GM18511 (cell line): ENCODE data around the gene ZDHHC5.
"Not testable (repeated sequence)": the region's sequence is repeated elsewhere in the genome, so short reads cannot be mapped to it uniquely, and the experiment has no call there.

Source experiments
- ATAC-seq: cut with Tn5 transposase; IDR thresholded peaks from one replicate; pipeline ENCODE4 v1.9.1; 2021; ENCODE audit warnings: mild to moderate bottlenecking, moderate library complexity; ENCODE audit not compliant: unreplicated experiment

The ZDHHC5 gene

DNA sequence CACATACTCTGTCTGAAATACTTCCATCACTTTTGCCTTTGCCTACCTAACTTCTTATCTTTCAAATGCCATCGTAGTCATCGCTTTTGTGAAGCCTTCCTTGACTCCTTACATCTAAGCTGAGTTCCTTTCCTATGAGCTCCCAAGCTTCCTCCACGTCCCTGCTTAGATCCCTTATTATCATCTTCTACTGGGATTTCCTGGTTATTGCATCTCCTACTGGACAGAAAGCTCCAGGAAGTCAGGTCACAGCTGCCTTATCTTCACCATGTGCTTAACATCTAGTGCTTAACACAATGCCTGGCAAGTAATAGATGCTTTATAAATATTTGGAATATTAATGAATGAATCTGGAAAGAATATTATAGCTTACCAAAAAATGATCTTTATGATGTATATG lies 24.1 kb upstream of the ZDHHC5 start:
- ATAC-seq, result no peak

DNA sequence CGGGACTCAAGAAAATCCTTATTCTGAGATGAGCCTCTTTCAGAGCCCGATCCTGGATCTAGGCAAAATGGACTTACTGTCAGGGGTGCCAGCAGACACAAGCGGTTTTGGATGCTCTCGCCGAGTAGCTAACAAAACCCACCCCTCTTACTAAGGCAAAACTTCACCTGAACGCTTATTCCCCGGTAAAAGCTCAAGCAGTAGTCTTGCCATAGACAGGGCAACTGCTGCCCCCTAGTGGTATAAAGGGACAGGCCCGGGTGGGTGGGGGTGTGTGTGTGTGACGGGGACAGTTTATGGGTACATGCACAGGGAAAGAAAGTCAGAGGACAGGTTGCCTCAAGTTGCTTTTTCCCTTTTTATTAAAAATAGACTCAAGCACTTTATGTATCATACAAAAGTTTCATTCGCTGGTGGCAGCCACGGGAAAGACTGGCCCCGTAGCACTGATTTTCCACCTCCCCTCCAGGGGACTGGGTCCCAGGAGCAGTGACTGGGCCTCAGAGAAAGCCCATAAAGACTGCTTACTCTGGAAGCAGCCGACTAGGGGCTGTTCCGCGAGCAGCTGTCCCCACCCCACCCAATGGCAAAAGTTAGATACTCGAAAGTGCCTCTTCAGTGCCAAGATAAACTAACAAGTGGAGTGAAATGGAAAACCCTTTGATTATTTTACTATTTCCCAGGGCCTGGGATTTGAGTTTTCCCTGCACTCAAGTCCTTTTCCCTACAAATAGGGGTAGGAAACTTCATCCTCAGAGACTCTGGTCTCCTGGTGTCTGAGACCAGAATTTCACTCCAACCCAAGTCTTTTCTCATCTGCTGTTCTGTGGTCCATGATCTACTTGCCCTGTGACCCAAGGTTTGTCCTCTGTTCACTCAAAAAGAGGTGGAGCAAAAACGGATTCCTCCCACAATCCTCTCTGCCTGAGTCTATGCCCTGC lies 22.9 kb upstream of the ZDHHC5 start:
- peak; percentile 50 for ATAC-seq

DNA sequence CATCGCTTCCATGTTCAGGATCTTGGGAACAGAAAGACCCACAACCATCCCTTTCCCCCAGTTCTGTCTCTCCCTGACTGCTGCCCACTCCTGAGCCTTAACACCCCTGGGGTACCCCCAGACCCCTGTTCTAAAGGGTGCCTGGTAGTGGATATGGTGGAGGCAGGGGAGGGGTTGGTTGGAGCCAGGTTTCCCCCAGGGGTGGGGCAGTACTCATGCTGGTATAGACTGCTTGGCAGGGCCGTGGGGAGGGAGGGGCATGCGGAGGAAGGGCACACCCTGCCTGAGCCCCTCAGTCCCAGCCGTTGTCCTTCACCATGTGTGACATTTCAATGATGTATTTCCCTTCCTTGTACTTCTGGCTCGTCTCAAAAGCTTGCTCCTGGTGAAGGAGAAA lies 22.2 kb upstream of the ZDHHC5 start:
- ATAC-seq, result no peak

DNA sequence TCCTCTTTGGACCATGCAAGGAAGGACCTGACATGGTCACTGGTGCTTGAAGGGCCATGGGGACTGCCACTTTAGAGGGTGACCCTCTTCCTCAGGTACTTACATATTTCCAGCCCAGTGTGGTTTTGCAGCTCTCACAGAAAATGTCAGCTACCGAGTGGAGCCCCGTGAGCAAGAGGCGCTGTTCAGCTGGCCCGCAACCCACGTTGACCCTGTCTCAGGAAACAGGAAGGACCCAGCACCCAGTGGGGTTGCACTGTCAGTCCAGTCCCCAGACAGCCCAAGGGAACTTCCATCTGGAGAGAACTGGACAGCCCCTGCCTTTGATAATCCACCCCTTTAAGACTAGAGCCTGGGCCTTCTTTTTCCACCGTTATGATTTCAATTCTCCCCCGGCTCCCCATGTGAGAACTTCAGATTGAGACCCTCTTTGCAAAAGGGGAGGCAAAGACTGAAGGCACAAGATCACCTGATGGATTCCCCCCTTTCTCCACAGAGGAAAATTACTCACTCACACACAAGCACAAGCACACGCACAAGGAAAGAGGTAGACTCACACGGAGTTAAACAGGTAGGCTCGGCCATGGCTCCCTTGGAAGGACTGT lies 21.6 kb upstream of the ZDHHC5 start:
- no peak for ATAC-seq

DNA sequence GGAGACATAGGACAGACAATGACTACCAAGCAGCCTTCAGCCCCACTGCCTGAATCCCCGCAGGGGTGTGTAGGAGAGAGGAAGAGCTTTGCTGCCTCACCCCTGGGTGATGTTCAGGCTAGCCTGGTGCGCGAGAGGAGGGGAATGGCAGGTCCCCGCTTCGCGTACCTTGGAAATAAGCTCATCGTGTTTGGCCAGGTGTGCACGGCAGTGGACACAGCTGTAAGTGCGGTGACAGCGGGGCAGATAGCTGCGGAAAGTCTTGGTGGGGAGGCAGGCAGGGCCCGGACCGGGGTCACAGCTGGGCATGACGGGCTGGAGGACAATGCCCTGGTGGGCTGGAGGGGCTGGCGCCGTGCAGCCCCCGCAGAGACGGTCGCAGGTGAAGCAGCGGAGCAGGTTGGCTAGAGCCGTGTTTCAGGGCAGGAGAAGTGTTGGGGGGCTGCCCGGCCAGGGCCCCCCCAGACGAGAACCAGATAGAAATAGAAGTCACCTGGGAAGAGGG lies 21.1 kb upstream of the ZDHHC5 start:
- ATAC-seq, result no peak

DNA sequence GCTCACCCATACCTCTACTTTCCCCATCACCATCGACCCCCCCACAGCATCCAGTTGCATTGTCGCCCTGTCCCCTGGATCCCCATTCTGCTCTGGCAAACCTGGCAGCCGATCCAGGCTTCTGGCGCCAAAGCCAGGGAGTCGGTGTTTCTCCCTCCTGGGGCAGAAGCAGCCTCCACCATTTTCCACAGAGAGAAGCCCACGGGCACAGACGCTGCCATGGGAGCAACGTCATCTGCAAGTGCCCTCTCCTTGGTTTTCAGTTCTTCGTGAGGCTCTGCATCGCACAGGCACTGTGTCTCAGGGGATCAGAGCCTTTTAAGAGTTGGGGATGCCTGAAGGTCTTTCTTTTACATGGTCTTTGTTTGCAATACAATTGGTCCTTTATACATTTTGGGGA lies 20.5 kb upstream of the ZDHHC5 start:
- ATAC-seq, result no peak

DNA sequence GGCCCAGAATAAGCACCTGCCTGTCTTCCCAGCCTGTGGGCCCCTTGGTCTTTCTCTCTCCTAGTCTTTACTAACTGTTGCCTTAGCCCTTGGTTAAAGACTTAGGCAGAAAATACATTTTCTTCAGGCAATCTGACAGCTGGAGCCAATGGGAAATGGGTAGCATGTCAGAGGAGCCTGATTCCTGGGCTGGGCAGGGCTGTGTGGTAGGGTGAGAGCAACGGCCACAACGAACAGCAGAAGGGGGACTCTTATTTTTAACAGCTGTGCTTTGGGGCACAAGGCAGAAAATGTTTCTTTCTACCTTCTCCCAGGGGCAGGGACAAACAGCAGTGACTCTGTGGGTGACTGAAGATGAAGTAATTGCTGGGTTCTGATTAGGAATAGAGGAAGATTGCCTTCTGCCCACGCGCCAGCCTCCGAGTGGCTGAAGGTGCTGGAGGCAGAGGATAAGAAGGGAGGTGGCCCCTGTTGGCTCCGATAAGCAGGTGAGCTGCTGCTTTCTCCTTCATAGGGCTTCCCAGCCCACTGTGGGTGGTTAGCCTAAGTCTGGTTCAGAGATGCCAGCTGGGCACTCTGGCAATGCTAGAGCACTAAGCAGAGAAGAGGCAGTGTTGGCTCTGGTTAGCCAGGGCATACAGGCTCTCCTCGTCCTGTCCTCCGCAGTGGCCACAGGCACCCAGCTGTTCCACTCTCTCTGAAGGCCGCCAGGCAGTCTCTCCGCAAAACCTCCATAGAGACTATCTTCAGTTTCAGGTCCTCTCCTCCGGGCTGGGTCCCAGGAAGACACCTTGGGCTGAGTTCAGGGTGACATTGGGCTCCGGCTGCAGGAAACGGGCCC lies 19.7 kb upstream of the ZDHHC5 start:
- peak; percentile 36 for ATAC-seq

DNA sequence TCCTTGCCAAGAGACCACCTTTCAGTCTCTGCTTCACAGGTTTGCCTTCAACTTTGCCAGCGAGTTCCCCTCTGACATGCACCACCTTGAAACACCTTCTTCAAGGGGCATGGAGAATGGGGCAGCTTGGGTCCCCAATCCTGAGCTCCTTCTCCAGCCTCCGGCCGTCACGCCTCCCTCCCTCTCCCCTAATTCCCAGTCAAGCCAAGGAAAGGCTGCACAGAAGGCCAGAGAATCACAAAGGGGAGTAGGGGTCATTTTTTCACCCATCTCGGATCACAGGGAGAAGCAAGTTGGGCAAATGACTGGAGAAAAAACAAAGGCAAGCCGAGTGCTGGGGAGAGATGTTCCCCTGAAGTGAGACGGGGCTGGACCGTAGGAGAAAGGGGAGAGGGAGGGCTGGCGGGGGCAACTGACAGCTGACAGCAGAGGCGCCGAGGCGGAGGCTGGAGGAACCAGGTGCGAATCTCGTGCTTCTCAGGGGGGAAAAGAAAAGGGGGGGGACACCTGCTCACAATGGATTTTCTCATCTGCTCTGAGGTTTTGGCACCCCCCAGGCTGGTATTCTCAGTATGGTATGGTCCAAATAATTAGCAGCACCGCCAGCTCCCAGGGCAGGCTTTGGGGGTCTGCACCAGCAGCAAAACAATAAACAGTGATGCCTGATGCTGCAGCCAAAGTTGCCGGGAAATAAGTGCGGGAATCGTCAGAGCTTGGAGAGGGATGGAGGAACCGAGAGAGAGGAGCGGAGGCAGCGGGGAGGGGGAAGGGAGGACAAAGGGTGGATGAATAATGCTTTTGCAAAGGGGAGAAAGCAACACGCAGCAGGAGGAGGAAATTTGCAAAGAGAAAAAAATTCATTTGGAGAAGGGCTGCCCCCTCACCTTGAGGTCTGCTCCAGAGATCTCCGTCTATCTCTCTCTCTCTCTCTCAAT lies 18.8 kb upstream of the ZDHHC5 start:
- ATAC-seq, result peak; percentile 7

DNA sequence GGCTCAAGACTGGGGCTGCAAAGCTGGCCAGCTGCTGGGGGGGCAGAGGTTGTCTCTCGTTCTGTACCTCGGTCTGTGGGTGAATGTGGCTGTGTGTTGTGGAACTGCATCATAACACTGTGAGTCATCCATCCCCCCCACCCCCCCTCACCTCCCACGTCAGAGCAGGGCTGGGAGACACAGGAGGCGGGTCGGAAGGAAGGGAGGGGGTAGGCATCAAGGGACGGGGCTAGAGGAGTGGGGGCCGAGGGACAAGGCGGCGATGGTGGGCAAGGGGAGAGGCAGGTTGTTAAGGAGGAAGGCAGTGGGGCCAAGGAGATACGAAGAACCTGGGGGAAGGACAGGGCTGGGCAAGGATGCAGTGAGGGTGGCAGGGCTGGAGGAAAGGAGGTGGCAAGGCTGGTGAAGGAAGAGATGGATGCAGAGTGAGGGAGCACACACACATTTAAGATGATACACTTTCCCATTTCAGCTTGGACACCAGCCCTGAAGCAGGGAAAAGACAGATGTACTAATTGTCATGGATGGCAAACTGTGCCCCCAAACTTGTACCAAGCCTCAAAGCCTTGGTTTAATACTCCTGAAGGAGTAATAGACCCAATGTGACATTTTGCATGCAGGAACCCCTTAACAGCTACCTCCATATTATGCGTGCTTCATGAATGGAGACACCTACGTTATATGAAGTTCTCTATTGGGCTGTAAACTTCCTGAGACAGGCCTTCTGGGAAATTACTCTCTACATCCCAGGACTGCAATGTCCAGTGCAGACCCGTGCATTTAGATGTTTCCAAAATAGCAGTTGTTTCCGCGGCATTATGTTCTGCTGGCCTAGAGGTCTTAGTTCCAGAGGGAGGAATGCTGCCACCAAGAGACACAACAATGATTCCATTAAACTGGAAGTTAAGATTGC lies 17.8 kb upstream of the ZDHHC5 start, which contains the start of gene YPEL4:
Gene YPEL4, minus strand, starts transcription at position 87 of the 913 bp plus-strand sequence. CDS start 2,805 bp downstream, outside the sequence.
- peak; percentile 32 for ATAC-seq

DNA sequence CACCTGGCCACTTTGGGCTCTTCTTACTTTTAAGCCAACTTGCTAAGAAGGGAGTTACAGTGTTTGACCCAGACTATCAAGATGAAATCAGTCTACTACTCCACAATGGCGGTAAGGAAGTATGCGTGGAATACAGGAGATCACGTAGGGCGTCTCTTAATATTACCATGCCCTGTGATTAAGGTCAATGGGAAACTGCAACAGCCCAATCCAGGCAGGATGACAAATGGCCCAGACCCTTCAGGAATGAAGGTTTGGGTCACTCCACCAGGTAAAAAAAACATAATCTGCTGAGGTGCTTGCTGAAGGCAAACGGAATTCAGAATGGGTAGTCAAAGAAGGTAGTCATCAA lies 17.2 kb upstream of the ZDHHC5 start:
- ATAC-seq, result no peak

DNA sequence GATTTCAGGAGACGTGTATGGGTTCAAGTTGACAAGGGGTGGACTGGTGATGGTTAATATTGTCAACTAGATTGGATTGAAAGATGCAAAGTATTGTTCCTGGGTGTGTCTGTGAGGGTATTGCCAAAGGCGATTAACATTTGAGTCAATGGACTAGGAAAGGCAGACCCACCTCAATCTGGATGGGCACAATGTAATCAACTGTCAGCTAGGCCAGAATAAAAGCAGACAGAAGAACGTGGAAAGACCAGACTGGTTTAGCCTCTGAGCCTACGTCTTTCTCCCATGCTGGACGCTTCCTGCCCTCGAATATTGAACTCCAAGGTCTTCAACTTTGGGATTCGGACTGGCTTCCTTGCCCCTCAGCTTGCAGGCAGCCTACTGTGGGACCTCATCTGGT lies 16.5 kb upstream of the ZDHHC5 start:
- no peak for ATAC-seq

DNA sequence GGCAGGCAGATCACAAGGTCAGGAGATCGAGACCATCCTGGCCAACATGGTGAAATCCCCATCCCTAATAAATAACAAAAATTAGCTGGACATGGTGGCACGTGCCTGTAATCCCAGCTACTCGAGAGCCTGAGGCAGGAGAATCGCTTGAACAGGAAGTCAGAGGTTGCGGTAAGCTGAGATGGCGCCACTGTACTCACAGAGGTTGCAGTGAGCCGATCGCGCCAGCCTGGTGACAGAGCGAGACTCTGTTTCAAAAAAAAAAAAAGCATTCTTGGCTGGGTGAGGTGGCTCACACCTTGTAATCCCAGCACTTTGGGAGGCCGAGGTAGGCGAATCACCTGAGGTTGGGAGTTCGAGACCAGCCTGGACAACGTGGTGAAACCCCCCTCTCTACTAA lies 15.7 kb upstream of the ZDHHC5 start:
- ATAC-seq, result not testable (repeated sequence)

DNA sequence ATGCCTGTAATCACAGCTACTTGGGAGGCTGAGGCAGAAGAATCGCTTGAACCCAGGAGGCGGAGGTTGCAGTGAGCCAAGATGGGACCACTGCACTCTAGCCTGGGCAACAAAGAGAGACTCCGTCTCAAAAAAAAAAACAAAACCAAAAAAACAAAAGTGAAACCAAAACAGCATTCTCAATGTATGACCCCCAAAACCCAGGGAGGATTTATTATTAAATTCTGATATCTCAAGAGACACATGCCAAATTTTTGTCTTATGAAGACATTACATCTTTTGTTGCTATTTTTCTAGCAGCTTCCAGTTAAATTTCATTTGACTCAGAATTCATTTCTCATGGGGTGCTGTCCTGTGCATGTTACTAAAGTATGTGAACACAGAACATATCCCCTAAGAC lies 15.3 kb upstream of the ZDHHC5 start:
- ATAC-seq, result no peak

DNA sequence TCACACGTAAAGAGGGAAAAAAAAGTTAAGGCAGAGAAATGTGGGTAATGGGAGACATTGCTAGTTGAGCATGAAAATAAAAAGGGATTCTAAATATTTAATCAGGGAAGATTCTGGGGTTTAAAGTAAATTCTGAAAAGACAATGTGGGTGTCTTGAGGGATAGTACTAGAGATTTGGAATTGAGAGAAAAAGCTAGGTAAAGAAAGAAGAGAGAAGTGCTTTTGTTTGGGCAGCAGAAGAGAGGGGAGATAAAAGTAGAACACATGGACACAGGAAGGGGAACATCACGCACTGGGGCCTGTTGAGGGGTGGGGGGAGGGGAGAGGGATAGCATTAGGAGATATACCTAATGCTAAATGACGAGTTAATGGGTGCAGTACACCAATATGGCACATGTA lies 14.8 kb upstream of the ZDHHC5 start:
- no peak for ATAC-seq

DNA sequence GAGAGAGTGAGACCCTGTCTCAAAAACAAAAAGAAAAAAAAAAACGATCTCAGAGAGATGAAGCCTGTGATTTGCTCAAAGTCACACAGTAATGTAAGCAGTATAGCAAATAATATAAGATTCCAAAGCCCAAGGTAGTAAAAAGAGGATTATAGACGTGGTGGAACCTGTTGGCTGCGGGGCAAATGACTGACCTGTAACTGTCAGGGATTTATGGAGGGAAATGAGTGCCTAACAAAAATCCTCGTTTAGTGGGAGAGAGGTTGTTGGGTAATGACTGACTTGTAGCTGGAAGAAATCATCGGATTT lies 11.1 kb upstream of the ZDHHC5 start:
- ATAC-seq, result no peak

DNA sequence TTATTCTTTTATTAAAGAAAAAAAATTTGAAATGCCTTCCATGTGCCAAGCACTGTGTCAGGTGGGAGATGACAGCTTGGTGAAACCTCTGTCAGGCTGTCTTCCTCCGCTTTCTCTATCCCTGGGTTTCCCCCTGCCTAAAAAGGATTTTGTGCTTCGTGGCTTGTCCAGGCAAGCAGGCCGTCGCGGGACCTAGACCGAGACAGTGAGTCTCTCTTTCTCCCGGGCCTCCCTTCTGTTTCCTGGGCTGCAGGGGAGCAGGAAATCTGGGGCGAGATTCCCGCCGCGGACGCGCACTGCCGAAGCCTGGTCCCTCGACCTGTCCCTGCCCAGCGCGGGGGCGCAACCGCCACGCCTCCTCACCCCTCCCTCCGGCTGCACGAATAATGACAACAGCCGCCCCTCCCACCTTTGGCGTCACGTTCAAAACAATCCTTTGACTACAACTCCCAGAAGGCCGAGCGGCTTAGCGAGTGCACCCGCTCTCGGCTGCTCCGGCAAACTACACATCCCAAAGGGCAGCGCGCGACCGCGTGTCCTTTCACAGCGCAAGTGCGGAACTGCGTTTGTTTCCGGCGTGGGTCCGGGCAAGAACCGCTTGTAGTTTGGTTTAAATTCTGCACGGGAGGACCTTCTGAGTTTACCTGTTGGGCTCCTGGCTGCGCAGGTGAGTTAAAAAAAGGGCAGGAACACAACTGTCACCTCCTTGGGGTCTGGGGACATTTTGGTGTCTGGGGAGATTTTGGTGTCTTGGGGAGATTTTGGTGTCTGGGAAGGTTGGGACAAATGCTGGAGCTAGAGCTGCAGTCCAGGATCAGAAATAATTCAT lies 10.5 kb upstream of the ZDHHC5 start, which contains the start of gene CLP1:
Gene CLP1, plus strand, starts transcription at position 569 of the 829 bp plus-strand sequence. CDS start 1,715 bp downstream, outside the sequence.
- peak; percentile 99 for ATAC-seq

DNA sequence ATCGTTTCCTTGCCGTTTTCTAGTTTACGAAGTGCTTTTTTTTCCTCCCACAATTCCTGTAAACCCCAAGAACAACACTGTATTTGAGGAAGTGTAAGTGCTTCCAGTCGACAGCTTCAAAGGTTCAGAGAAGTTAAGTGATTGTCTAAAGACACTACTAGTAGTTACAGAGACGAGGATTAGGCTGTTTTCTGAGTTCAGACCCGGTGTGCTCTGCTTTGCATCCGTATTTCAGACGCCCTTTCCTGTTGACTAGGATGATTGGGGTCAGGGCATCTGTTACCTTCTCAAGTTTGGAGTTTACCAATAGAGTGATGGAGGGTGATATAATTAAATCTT lies 9.9 kb upstream of the ZDHHC5 start:
- ATAC-seq, result peak; percentile 5

DNA sequence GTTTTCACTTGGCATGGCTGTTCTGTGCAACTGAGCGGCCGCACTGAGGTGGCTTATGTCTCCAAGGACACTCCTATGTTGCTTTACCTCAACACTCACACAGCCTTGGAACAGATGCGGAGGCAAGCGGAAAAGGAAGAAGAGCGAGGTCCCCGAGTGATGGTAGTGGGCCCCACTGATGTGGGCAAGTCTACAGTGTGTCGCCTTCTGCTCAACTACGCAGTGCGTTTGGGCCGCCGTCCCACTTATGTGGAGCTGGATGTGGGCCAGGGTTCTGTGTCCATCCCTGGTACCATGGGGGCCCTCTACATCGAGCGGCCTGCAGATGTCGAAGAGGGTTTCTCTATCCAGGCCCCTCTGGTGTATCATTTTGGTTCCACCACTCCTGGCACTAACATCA lies 8.2 kb upstream of the ZDHHC5 start:
- no peak for ATAC-seq
